K562 (cell line): Measurements from ENCODE around the gene GLI1. TPM values are rescaled to one million over a fixed set of nuclear protein-coding genes. Genes with fewer than 3 reads are reported as not detected.

ENCODE experiments used
- microRNA counts: library from miRNA; unstranded; fragments of <30 nt; microRNA quantifications from one replicate; lab custom pipeline; 2016
- microRNA-seq: library from miRNA; unstranded; fragments of <30 nt; microRNA quantifications from one replicate; pipeline ENCODE4, GENCODE V29; 2018; ENCODE audit warnings: borderline microRNAs expressed
- polyA plus RNA-seq, 8 experiments: library from polyadenylated mRNA; depleted of rRNA in 4 of 8; stranded (reverse) in 5 of 8; unstranded in 3 of 8; fragments of >200 nt; fragmentation: Nextera tagmentation in 2 of 8; fragmentation: Illumina TruSeq in 1 of 8; extraction: Ambion mirVana in 2 of 8; extraction: Trizol in 1 of 8; gene quantifications; 2 replicates each; pipeline versions ENCODE4 v1.2.1 to v1.2.3, GENCODE V29; 2011 to 2014; ENCODE audit warnings: inconsistent platforms in 1 of 8, missing spikeins in 1 of 8
- small RNA-seq: library from RNA; depleted of rRNA; stranded (forward); fragments of <200 nt; gene quantifications from one replicate; pipeline ENCODE3, GENCODE V24; 2014
- total RNA-seq, 7 experiments: library from RNA; depleted of rRNA in 6 of 7; stranded (reverse); fragments of >200 nt in 6 of 7; fragmentation: Illumina TruSeq in 2 of 7; extraction: Trizol in 2 of 7; gene quantifications; 2 replicates each; pipeline versions ENCODE4 v1.2.1 to v1.2.3, GENCODE V29; 2011 to 2021; ENCODE audit warnings: low replicate concordance in 1 of 7

GLI1 gene
- total and polyA plus RNA-seq, 9 of the 15 experiments (the other 6 are each of a cell fraction or from before 2014, with no cell fraction given) = 0.24 to 3.7 (median 0.61) TPM

MicroRNAs encoded within 50 kb of the gene (microRNA counts, 767-probe panel; counts per million panel counts)
- 1,779 counts per million, percentile 46 among the panel's probes with 10 or more counts for microRNA hsa-miR-616-3p (lab: Ali Mortazavi, UCI)

Small RNAs within 50 kb of the gene (microRNA-seq; reads per million reads assigned to microRNA genes)
- gene MIR616 (6.6 reads per million, percentile 51 among the genes with 10 or more reads in this experiment), gene MIR6758 (0.55 reads per million)

Small RNAs within 50 kb of the gene (small RNA-seq; reads per million reads assigned to genes)
- gene MIR616 = 0.37 reads per million, percentile 6 among the genes with 10 or more reads in this experiment
- gene RNU6-879P = not detected

Other genes with a start within 250 kb of the GLI1 start
Only the 7 nearest of the 17 such genes appear.
- 5.0 and 6.7 TPM in 2 replicates for gene R3HDM2, start 28.7 kb upstream of the GLI1 start, total RNA-seq (2014; rRNA removed)
- gene R3HDM2, start 28.7 kb upstream of the GLI1 start, total RNA-seq (2014; rRNA removed; fragmentation: Illumina TruSeq; extraction: Trizol) = 9.0 and 10.5 TPM in 2 replicates
- gene R3HDM2, start 28.7 kb upstream of the GLI1 start, total RNA-seq (2015; rRNA removed; fragmentation: Illumina TruSeq; extraction: Trizol) = 6.4 and 9.2 TPM in 2 replicates
- 15.5 and 18.8 TPM in 2 replicates for gene R3HDM2, start 28.7 kb upstream of the GLI1 start, total RNA-seq (2021)
- 11.2 and 22.0 TPM in 2 replicates for gene R3HDM2, start 28.7 kb upstream of the GLI1 start, polyA plus RNA-seq (2011; rRNA removed)
- 15.0 and 15.9 TPM in 2 replicates for gene R3HDM2, start 28.7 kb upstream of the GLI1 start, polyA plus RNA-seq (2014; fragmentation: Illumina TruSeq; extraction: Trizol)
- gene R3HDM2, start 28.7 kb upstream of the GLI1 start, polyA plus RNA-seq (2014; fragmentation: Nextera tagmentation; extraction: Ambion mirVana) = 1 to 10 TPM; 3.3 to 3.7 TPM
- 10.6 and 11.0 TPM in 2 replicates for gene R3HDM2, start 28.7 kb upstream of the GLI1 start, polyA plus RNA-seq (2014; rRNA removed)
- gene INHBC, start 25.0 kb upstream of the GLI1 start, total RNA-seq (2014; rRNA removed) = not detected in 2 replicates
- gene INHBC, start 25.0 kb upstream of the GLI1 start, total RNA-seq (2014; rRNA removed; fragmentation: Illumina TruSeq; extraction: Trizol) = not detected in 2 replicates
- 0.07 TPM in 1 of 2 replicates, not detected in the other for gene INHBC, start 25.0 kb upstream of the GLI1 start, total RNA-seq (2015; rRNA removed; fragmentation: Illumina TruSeq; extraction: Trizol)
- gene INHBC, start 25.0 kb upstream of the GLI1 start, total RNA-seq (2021) = 0.07 TPM in 1 of 2 replicates, not detected in the other
- gene INHBC, start 25.0 kb upstream of the GLI1 start, polyA plus RNA-seq (2011; rRNA removed) = 0.04 and 0.15 TPM in 2 replicates
- gene INHBC, start 25.0 kb upstream of the GLI1 start, polyA plus RNA-seq (2014; fragmentation: Illumina TruSeq; extraction: Trizol) = not detected in 2 replicates
- under 1 TPM in 1 of 2 experiments, not detected in 1; 0.17 TPM for gene INHBC, start 25.0 kb upstream of the GLI1 start, polyA plus RNA-seq (2014; fragmentation: Nextera tagmentation; extraction: Ambion mirVana)
- gene INHBC, start 25.0 kb upstream of the GLI1 start, polyA plus RNA-seq (2014; rRNA removed) = 0.24 TPM in 1 of 2 replicates, not detected in the other
- gene INHBE, start 4.5 kb upstream of the GLI1 start, total RNA-seq (2014; rRNA removed) = 8.2 and 12.2 TPM in 2 replicates
- gene INHBE, start 4.5 kb upstream of the GLI1 start, total RNA-seq (2014; rRNA removed; fragmentation: Illumina TruSeq; extraction: Trizol) = 5.6 and 7.3 TPM in 2 replicates
- gene INHBE, start 4.5 kb upstream of the GLI1 start, total RNA-seq (2015; rRNA removed; fragmentation: Illumina TruSeq; extraction: Trizol) = 0.94 and 1.2 TPM in 2 replicates
- gene INHBE, start 4.5 kb upstream of the GLI1 start, total RNA-seq (2021) = 8.6 and 9.4 TPM in 2 replicates
- gene INHBE, start 4.5 kb upstream of the GLI1 start, polyA plus RNA-seq (2011; rRNA removed) = 1.7 and 4.7 TPM in 2 replicates
- gene INHBE, start 4.5 kb upstream of the GLI1 start, polyA plus RNA-seq (2014; fragmentation: Illumina TruSeq; extraction: Trizol) = 9.1 and 11.1 TPM in 2 replicates
- gene INHBE, start 4.5 kb upstream of the GLI1 start, polyA plus RNA-seq (2014; fragmentation: Nextera tagmentation; extraction: Ambion mirVana) = 1 to 10 TPM; 1.9 TPM
- 8.5 and 9.9 TPM in 2 replicates for gene INHBE, start 4.5 kb upstream of the GLI1 start, polyA plus RNA-seq (2014; rRNA removed)
- 3.8 and 4.6 TPM in 2 replicates for gene ARHGAP9, start 20.1 kb downstream of the GLI1 start, total RNA-seq (2014; rRNA removed)
- gene ARHGAP9, start 20.1 kb downstream of the GLI1 start, total RNA-seq (2014; rRNA removed; fragmentation: Illumina TruSeq; extraction: Trizol) = 3.1 and 4.2 TPM in 2 replicates
- 5.1 and 5.8 TPM in 2 replicates for gene ARHGAP9, start 20.1 kb downstream of the GLI1 start, total RNA-seq (2015; rRNA removed; fragmentation: Illumina TruSeq; extraction: Trizol)
- gene ARHGAP9, start 20.1 kb downstream of the GLI1 start, total RNA-seq (2021) = 5.9 and 6.0 TPM in 2 replicates
- gene ARHGAP9, start 20.1 kb downstream of the GLI1 start, polyA plus RNA-seq (2011; rRNA removed) = 6.5 and 22.7 TPM in 2 replicates
- 5.4 and 6.5 TPM in 2 replicates for gene ARHGAP9, start 20.1 kb downstream of the GLI1 start, polyA plus RNA-seq (2014; fragmentation: Illumina TruSeq; extraction: Trizol)
- gene ARHGAP9, start 20.1 kb downstream of the GLI1 start, polyA plus RNA-seq (2014; fragmentation: Nextera tagmentation; extraction: Ambion mirVana) = 1 to 10 TPM; 1.5 to 2.0 TPM
- gene ARHGAP9, start 20.1 kb downstream of the GLI1 start, polyA plus RNA-seq (2014; rRNA removed) = 3.3 and 10.2 TPM in 2 replicates
- gene MARS1, start 28.3 kb downstream of the GLI1 start, total RNA-seq (2014; rRNA removed) = 231 and 232 TPM in 2 replicates
- 220 and 245 TPM in 2 replicates for gene MARS1, start 28.3 kb downstream of the GLI1 start, total RNA-seq (2014; rRNA removed; fragmentation: Illumina TruSeq; extraction: Trizol)
- gene MARS1, start 28.3 kb downstream of the GLI1 start, total RNA-seq (2015; rRNA removed; fragmentation: Illumina TruSeq; extraction: Trizol) = 158 and 169 TPM in 2 replicates
- 339 and 382 TPM in 2 replicates for gene MARS1, start 28.3 kb downstream of the GLI1 start, total RNA-seq (2021)
- 145 and 271 TPM in 2 replicates for gene MARS1, start 28.3 kb downstream of the GLI1 start, polyA plus RNA-seq (2011; rRNA removed)
- 298 and 362 TPM in 2 replicates for gene MARS1, start 28.3 kb downstream of the GLI1 start, polyA plus RNA-seq (2014; fragmentation: Illumina TruSeq; extraction: Trizol)
- 100 to 1,000 TPM; 117 to 168 TPM for gene MARS1, start 28.3 kb downstream of the GLI1 start, polyA plus RNA-seq (2014; fragmentation: Nextera tagmentation; extraction: Ambion mirVana)
- 221 and 229 TPM in 2 replicates for gene MARS1, start 28.3 kb downstream of the GLI1 start, polyA plus RNA-seq (2014; rRNA removed)
- gene DDIT3, start 60.7 kb downstream of the GLI1 start, total RNA-seq (2014; rRNA removed) = 68.2 and 89.9 TPM in 2 replicates
- 89.6 and 104 TPM in 2 replicates for gene DDIT3, start 60.7 kb downstream of the GLI1 start, total RNA-seq (2014; rRNA removed; fragmentation: Illumina TruSeq; extraction: Trizol)
- gene DDIT3, start 60.7 kb downstream of the GLI1 start, total RNA-seq (2015; rRNA removed; fragmentation: Illumina TruSeq; extraction: Trizol) = 53.7 and 59.1 TPM in 2 replicates
- gene DDIT3, start 60.7 kb downstream of the GLI1 start, total RNA-seq (2021) = 56.8 and 61.8 TPM in 2 replicates
- gene DDIT3, start 60.7 kb downstream of the GLI1 start, polyA plus RNA-seq (2011; rRNA removed) = 99.0 and 118 TPM in 2 replicates
- gene DDIT3, start 60.7 kb downstream of the GLI1 start, polyA plus RNA-seq (2014; fragmentation: Illumina TruSeq; extraction: Trizol) = 83.9 and 103 TPM in 2 replicates
- gene DDIT3, start 60.7 kb downstream of the GLI1 start, polyA plus RNA-seq (2014; fragmentation: Nextera tagmentation; extraction: Ambion mirVana) = 100 to 1,000 TPM; 254 to 272 TPM
- 87.2 and 127 TPM in 2 replicates for gene DDIT3, start 60.7 kb downstream of the GLI1 start, polyA plus RNA-seq (2014; rRNA removed)
- 4.7 and 6.3 TPM in 2 replicates for gene MBD6, start 63.0 kb downstream of the GLI1 start, total RNA-seq (2014; rRNA removed)
- gene MBD6, start 63.0 kb downstream of the GLI1 start, total RNA-seq (2014; rRNA removed; fragmentation: Illumina TruSeq; extraction: Trizol) = 2.7 and 3.8 TPM in 2 replicates
- gene MBD6, start 63.0 kb downstream of the GLI1 start, total RNA-seq (2015; rRNA removed; fragmentation: Illumina TruSeq; extraction: Trizol) = 3.6 and 6.1 TPM in 2 replicates
- gene MBD6, start 63.0 kb downstream of the GLI1 start, total RNA-seq (2021) = 46.6 and 54.8 TPM in 2 replicates
- gene MBD6, start 63.0 kb downstream of the GLI1 start, polyA plus RNA-seq (2011; rRNA removed) = 2.0 and 6.8 TPM in 2 replicates
- 14.1 and 20.3 TPM in 2 replicates for gene MBD6, start 63.0 kb downstream of the GLI1 start, polyA plus RNA-seq (2014; fragmentation: Illumina TruSeq; extraction: Trizol)
- gene MBD6, start 63.0 kb downstream of the GLI1 start, polyA plus RNA-seq (2014; fragmentation: Nextera tagmentation; extraction: Ambion mirVana) = 1 to 10 TPM; 2.6 to 2.9 TPM
- gene MBD6, start 63.0 kb downstream of the GLI1 start, polyA plus RNA-seq (2014; rRNA removed) = 12.2 and 19.8 TPM in 2 replicates